ENCODE measurements around the gene DICER1. TPM values are rescaled to one million over a fixed set of nuclear protein-coding genes. Genes with fewer than 3 reads are reported as not detected.

The DICER1 gene
- total RNA-seq, 4 donors from 2014 or later = 64.7 to 137 (median 87.6) TPM

DNA sequence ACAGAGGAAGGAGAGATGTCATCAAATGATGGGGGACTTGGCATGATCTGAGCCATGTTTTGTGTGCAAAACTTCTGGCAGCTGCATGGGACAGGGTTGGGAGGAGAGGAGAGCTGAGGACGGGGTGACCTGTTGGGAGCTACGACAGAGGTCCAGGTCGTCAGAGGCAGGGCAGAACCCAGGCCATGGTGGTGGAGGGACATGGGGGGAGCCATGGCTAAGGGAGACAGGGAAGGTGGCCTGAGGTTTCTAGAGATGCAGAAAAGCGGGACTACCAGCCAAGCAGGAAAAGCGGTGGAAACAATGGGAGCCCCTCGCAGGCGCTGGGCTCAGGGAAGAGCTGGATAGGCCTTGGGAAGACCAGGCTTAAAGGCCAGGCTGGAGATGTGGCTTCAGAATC, 88.3 kb downstream of the DICER1 start:
- DNase-seq (ENCODE audit: low spot score) (no peak), ATAC-seq (ENCODE audit: low FRiP score) (no peak)
- TF ChIP-seq, protein P1, sequence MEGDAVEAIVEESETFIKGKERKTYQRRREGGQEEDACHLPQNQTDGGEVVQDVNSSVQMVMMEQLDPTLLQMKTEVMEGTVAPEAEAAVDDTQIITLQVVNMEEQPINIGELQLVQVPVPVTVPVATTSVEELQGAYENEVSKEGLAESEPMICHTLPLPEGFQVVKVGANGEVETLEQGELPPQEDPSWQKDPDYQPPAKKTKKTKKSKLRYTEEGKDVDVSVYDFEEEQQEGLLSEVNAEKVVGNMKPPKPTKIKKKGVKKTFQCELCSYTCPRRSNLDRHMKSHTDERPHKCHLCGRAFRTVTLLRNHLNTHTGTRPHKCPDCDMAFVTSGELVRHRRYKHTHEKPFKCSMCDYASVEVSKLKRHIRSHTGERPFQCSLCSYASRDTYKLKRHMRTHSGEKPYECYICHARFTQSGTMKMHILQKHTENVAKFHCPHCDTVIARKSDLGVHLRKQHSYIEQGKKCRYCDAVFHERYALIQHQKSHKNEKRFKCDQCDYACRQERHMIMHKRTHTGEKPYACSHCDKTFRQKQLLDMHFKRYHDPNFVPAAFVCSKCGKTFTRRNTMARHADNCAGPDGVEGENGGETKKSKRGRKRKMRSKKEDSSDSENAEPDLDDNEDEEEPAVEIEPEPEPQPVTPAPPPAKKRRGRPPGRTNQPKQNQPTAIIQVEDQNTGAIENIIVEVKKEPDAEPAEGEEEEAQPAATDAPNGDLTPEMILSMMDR (IDR thresholded peaks at IDR 0.05) = no peak

DNA sequence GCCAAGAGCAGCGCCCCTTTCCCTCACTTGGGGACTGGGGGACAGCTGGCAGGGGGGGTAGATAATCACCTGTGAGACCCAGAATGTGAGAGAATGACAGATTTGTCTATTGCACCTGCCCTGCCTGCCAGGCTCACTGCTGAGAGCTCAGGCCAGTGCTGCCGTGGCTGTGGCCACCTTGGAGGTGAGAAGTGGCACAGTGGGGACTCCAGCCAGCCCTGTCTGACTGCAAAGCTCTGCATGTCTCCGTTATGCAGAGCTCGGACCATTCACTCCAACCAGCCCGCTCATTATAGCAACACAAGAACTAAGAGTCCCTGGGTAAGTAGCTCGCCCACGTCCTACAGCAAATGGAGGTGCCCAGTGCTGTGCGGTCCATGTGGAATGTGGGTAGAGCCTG, 88.8 kb downstream of the DICER1 start:
- DNase-seq (ENCODE audit: low spot score) (no peak), ATAC-seq (ENCODE audit: low FRiP score) (no peak)
- TF ChIP-seq, protein P1 (IDR thresholded peaks at IDR 0.05) = no peak

DNA sequence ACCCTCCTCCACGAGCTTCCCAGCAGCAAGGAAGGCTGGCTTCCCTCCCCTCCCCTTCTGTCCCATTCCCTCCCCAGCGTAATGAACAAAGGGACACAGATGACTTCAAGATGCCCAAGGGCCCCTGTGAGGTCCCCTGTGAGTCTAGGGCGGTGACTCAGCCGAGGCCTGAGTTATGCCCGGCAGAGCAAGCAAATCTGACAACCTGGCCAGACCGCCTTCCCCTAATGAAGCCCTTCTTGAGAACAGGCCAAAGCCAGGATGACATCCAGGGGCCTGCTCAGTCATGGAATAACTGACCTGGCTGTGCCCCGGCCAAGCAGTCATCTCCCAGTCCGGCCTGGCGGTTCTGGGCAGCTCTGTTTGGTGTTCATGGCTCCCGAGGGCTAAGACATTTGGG, 89.2 kb downstream of the DICER1 start:
- TF ChIP-seq, protein P1 (IDR thresholded peaks at IDR 0.05) = no peak
- no peak for ATAC-seq (ENCODE audit: low FRiP score)

DNA sequence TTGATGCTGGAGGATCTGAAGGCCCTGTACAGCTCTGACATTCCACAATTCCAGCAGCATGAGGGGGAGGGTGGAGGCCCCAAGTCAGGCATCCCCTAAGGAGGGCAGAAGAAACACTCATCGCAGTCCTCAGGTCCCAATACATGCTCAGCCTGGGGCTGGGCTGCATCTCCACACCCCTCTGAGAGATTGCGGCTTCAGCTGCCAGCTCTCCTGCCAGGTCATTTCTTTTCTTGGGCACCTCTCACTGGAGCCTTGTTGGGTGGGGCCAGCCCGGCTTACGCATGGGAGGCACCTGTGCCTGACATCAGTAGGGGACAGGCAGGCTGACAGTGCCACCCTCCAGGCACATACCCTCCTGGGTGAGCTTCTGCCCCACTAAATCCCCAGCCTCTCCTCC, 89.8 kb downstream of the DICER1 start:
- ATAC-seq (ENCODE audit: low FRiP score) (no peak), DNase-seq (ENCODE audit: low spot score) (no peak)
- TF ChIP-seq, protein P1 (IDR thresholded peaks at IDR 0.05) = no peak

More for the DNA sequence above, 89.2 kb downstream of the DICER1 start:
- DNase-seq (ENCODE audit: low spot score) = no peak

DNA sequence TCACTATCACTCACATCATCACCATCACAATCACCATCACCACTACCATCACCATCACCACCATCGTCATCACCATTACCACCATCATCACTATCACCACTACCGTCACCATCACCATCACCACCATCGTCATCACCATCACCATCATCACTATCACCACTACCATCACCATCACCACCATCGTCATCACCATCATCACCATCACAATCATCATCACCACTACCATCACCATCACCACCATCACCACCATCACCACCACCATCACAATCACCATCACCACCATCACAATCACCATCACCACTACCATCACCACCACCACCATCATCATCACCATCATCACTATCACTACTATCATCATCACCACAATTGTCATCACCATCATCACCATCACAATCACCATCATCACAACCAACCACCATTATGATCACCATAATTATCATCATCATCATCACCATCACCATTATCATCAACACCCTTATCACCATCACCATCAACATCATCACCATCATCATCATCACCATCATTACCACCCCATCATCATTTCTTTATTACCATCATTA, 90.8 kb downstream of the DICER1 start:
- no peak for DNase-seq (ENCODE audit: low spot score)

DNA sequence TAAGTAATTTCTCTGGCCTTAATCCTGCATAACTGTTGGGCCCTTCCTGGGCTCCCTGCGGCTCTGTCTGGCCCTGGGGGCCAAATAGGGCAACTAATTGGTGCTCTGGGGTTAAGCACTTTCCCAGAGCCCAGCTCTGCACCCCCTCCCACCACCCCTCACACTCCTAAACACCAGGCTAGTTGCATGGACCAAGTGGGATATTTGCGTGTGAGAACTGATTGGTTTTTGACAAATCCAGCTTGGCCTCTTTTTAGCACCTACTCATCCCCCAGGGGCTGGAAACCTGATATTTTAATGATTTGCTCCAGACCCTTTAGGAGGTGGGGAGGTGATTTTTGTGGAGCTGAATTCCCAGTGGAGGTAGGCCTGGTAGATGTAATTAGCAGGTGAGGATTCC, 91.9 kb downstream of the DICER1 start:
- ATAC-seq (ENCODE audit: low FRiP score) (no peak), DNase-seq (ENCODE audit: low spot score) (no peak)
- TF ChIP-seq, protein P1 (IDR thresholded peaks at IDR 0.05) = no peak

More for the DNA sequence above, 90.8 kb downstream of the DICER1 start:
- ATAC-seq (ENCODE audit: low FRiP score) = no peak
- TF ChIP-seq, protein P1 (IDR thresholded peaks at IDR 0.05) = no peak

DNA sequence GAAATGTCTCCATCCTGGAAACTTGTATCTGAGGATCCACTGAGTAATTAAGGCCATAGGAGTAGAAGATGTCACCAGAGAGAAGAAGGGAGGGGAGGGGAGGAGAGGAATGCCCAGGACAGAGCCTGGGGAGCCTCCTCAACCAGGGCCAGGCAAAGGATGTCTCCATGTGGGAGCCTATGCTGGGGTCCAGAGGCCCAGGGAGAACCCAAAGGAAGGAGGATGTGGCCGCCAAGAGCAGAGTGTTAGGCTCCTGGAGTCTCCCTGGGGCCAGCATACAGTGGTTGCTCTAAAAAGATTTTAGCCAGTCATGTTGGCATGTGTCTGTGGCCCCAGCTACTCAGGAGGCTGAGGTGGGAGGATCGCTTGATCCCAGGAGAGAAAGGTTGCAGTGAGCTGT, 92.6 kb downstream of the DICER1 start:
- no peak for ATAC-seq (ENCODE audit: low FRiP score)

More for the DNA sequence above, 92.6 kb downstream of the DICER1 start:
- TF ChIP-seq, protein P1 (IDR thresholded peaks at IDR 0.05) = no peak
- DNase-seq (ENCODE audit: low spot score) = no peak

Measured in omental fat pad (tissue), 4 donors.